H9 (cell line): Measurements from ENCODE around the gene FBXO42. TPM values are rescaled to one million over a fixed set of nuclear protein-coding genes. Genes with fewer than 3 reads are reported as not detected.

Experiments
- DNase-seq: peaks from one replicate; pipeline ENCODE4 v3.0.0-alpha.2; 2017
- H2AFZ ChIP-seq: one replicate; pipeline ENCODE4 v1.6.1; 2013; ENCODE audit warnings: mild to moderate bottlenecking, low read length, control low read depth, moderate library complexity
- H2AK5ac ChIP-seq: 2 replicates; pipeline ENCODE4 v1.6.1; 2013; ENCODE audit warnings: low read length, control low read depth, mixed read lengths; ENCODE audit not compliant: insufficient read length
- H2BK120ac ChIP-seq: one replicate; pipeline ENCODE4 v1.6.1; 2013; ENCODE audit warnings: low read depth, mild to moderate bottlenecking, low read length, control low read depth, inconsistent platforms; ENCODE audit not compliant: poor library complexity, severe bottlenecking
- H2BK12ac ChIP-seq: 2 replicates; pipeline ENCODE4 v1.6.1; 2013; ENCODE audit warnings: low read length, control low read depth, mixed read lengths, low read depth; ENCODE audit not compliant: insufficient read length
- H2BK15ac ChIP-seq: 2 replicates; pipeline ENCODE4 v1.6.1; 2013; ENCODE audit warnings: low read depth, low read length, control low read depth
- H2BK20ac ChIP-seq: one replicate; pipeline ENCODE4 v1.6.1; 2013; ENCODE audit warnings: low read depth, mild to moderate bottlenecking, low read length, control low read depth, inconsistent platforms; ENCODE audit not compliant: poor library complexity, severe bottlenecking
- H2BK5ac ChIP-seq: 2 replicates; pipeline ENCODE4 v1.6.1; 2013; ENCODE audit warnings: low read length, control low read depth, mixed read lengths; ENCODE audit not compliant: insufficient read length
- H3K14ac ChIP-seq: 2 replicates; pipeline ENCODE4 v1.6.1; 2013; ENCODE audit warnings: low read length, control low read depth; ENCODE audit not compliant: insufficient read depth
- H3K18ac ChIP-seq: 2 replicates; pipeline ENCODE4 v1.6.1; 2013; ENCODE audit warnings: low read depth, mild to moderate bottlenecking, mixed read lengths, low read length, control low read depth; ENCODE audit not compliant: insufficient read length
- H3K23ac ChIP-seq: 2 replicates; pipeline ENCODE4 v1.6.1; 2013; ENCODE audit warnings: low read length, control low read depth, mixed read lengths, low read depth; ENCODE audit not compliant: insufficient read length
- H3K23me2 ChIP-seq: 2 replicates; pipeline ENCODE4 v1.6.1; 2013; ENCODE audit warnings: low read depth, mild to moderate bottlenecking, mixed read lengths, low read length, control low read depth; ENCODE audit not compliant: insufficient read length, poor library complexity, severe bottlenecking
- H3K27ac ChIP-seq: 2 replicates; pipeline ENCODE4 v1.5.1; 2013; ENCODE audit warnings: low read length, control low read depth, mixed read lengths, low read depth; ENCODE audit not compliant: insufficient read length
- H3K27me3 ChIP-seq: 2 replicates; pipeline ENCODE4 v1.6.1; 2013; ENCODE audit warnings: low read length, control low read depth, inconsistent platforms; ENCODE audit not compliant: insufficient read depth
- H3K4ac ChIP-seq: 2 replicates; pipeline ENCODE4 v1.6.1; 2013; ENCODE audit warnings: low read depth, mild to moderate bottlenecking, control low read depth, inconsistent platforms, low read length, moderate library complexity
- H3K4me1 ChIP-seq: 2 replicates; pipeline ENCODE4 v1.6.1; 2013; ENCODE audit warnings: low read length, control low read depth, inconsistent platforms; ENCODE audit not compliant: insufficient read depth
- H3K4me2 ChIP-seq: 2 replicates; pipeline ENCODE4 v1.6.1; 2013; ENCODE audit warnings: low read length, control low read depth, mixed read lengths; ENCODE audit not compliant: insufficient read length, insufficient read depth
- H3K56ac ChIP-seq: 2 replicates; pipeline ENCODE4 v1.6.1; 2013; ENCODE audit warnings: low read depth, mild to moderate bottlenecking, mixed read lengths, low read length, control low read depth; ENCODE audit not compliant: insufficient read length
- H3K79me1 ChIP-seq: 2 replicates; pipeline ENCODE4 v1.6.1; 2013; ENCODE audit warnings: low read depth, mild to moderate bottlenecking, moderate library complexity, low read length, control low read depth, inconsistent platforms; ENCODE audit not compliant: insufficient read depth, poor library complexity, severe bottlenecking
- H3K79me2 ChIP-seq: 2 replicates; pipeline ENCODE4 v1.6.1; 2013; ENCODE audit warnings: low read length, control low read depth, inconsistent platforms; ENCODE audit not compliant: insufficient read depth
- H3K9ac ChIP-seq: 2 replicates; pipeline ENCODE4 v1.6.1; 2013; ENCODE audit warnings: low read length, control low read depth, mixed read lengths; ENCODE audit not compliant: insufficient read length; ENCODE audit errors: extremely low read depth
- H3K9me3 ChIP-seq: one replicate; pipeline ENCODE4 v1.6.1; 2013; ENCODE audit warnings: low read depth, low read length, inconsistent platforms; ENCODE audit not compliant: control insufficient read depth
- H3T11ph ChIP-seq: one replicate; pipeline ENCODE4 v1.6.1; 2013; ENCODE audit warnings: mild to moderate bottlenecking, low read length, control low read depth, inconsistent platforms
- H4K20me1 ChIP-seq: one replicate; pipeline ENCODE4 v1.6.1; 2013; ENCODE audit not compliant: control insufficient read depth, insufficient read length, insufficient read depth
- H4K5ac ChIP-seq: 2 replicates; pipeline ENCODE4 v1.6.1; 2013; ENCODE audit warnings: low read depth, mild to moderate bottlenecking, mixed read lengths, low read length, control low read depth; ENCODE audit not compliant: insufficient read length
- H4K8ac ChIP-seq: replicated peaks from 2 replicates; pipeline ENCODE4 v1.6.1; 2013; ENCODE audit warnings: low read length, control low read depth, mixed read lengths, low read depth; ENCODE audit not compliant: insufficient read length
- H4K91ac ChIP-seq: 2 replicates; pipeline ENCODE4 v1.6.1; 2013; ENCODE audit warnings: low read depth, mild to moderate bottlenecking, moderate library complexity, mixed read lengths, low read length, control low read depth; ENCODE audit not compliant: insufficient read length
- H3K27ac Mint-ChIP-seq, 3 experiments: 2 replicates in 2 of 3; 3 replicates in 1 of 3; pipeline ENCODE4 v1.8.0; 2020 to 2021; ENCODE audit warnings: mixed read lengths in 3 of 3, mild to moderate bottlenecking in 1 of 3, moderate library complexity in 1 of 3
- H3K27me3 Mint-ChIP-seq: 2 replicates; pipeline ENCODE4 v1.8.0; 2021; ENCODE audit warnings: low read depth, mild to moderate bottlenecking, moderate library complexity, mixed read lengths
- H3K36me3 Mint-ChIP-seq, 3 experiments: 2 replicates in 2 of 3; 3 replicates in 1 of 3; pipeline ENCODE4 v1.8.0; 2020 to 2021; ENCODE audit warnings: low read depth in 3 of 3, mixed read lengths in 3 of 3; ENCODE audit not compliant: insufficient read depth in 1 of 3
- H3K4me1 Mint-ChIP-seq, 2 experiments: 2 replicates each; pipeline ENCODE4 v1.8.0; 2020; ENCODE audit warnings: mixed read lengths in 2 of 2
- H3K4me3 Mint-ChIP-seq, 2 experiments: 2 replicates in 1 of 2; 3 replicates in 1 of 2; pipeline ENCODE4 v1.8.0; 2020 to 2021; ENCODE audit warnings: mild to moderate bottlenecking in 2 of 2, mixed read lengths in 2 of 2, moderate library complexity in 1 of 2
- H3K9me3 Mint-ChIP-seq, 2 experiments: 2 replicates in 1 of 2; 3 replicates in 1 of 2; pipeline ENCODE4 v1.8.0; 2020; ENCODE audit warnings: mild to moderate bottlenecking in 2 of 2, mixed read lengths in 2 of 2, moderate library complexity in 1 of 2
- CTCF ChIP-seq: fragments of 200-600 bp; sonication (generic); conservative IDR thresholded peaks from 3 replicates; pipeline ENCODE4 v1.8.0; 2021; ENCODE audit warnings: antibody characterized with exemption, mild to moderate bottlenecking
- WGBS: extraction: QIAGEN DNeasy Blood & Tissue Kit; methylation state at CpG from one replicate; pipeline ENCODE4 v1.1.7; 2013; ENCODE audit warnings: missing lambda C conversion rate, low lambda C conversion rate, mixed read lengths; ENCODE audit not compliant: insufficient read length; ENCODE audit errors: extremely low coverage; 5-methylcytosine and 5-hydroxymethylcytosine counted together
- total RNA-seq: library from RNA; stranded (reverse); gene quantifications from 2 replicates; pipeline ENCODE4 v1.2.1, GENCODE V29; 2021

The FBXO42 gene
- total RNA-seq, 1 experiment from 2014 or later, result 17.4 TPM

- Histone ChIP-seq H3K27ac (no peak overlapping the region), H3K4me1 (no peaks in the 10 kb centered on the region), H3K23ac (no peak overlapping the region), H3K23me2 (no peaks in the 10 kb centered on the region), H2AFZ (no peak overlapping the region), H3T11ph (no peak overlapping the region), H2BK20ac (no peak overlapping the region), H4K8ac (no peak overlapping the region), H3K14ac (no peak overlapping the region), H4K91ac (no peak overlapping the region), H3K18ac (no peak overlapping the region), H2BK12ac (no peak overlapping the region), H3K4ac (no peak overlapping the region), H2BK5ac (no peak overlapping the region), H3K9ac (no peak overlapping the region), H3K56ac (no peak overlapping the region), H4K5ac (no peak overlapping the region), H2BK120ac (no peak overlapping the region), H2AK5ac (no peak overlapping the region), H3K79me2 (no peaks in the 10 kb centered on the region), H2BK15ac (no peak overlapping the region), H3K9me3 (no peaks in the 10 kb centered on the region), H3K27me3 (no peaks in the 10 kb centered on the region), H4K20me1 (no peaks in the 10 kb centered on the region), H3K79me1 (no peaks in the 10 kb centered on the region), H3K4me2 (no peak overlapping the region)
- H3K4me3 Mint-ChIP-seq, result no peak overlapping the region
- DNase-seq, result no peak
- no peaks in the 10 kb centered on the region for H3K27me3 Mint-ChIP-seq
- peaks cover 0 to 2% (median 0%) of the 10 kb centered on the region in 3 experiments; a peak in 1 of 7 replicates for H3K36me3 Mint-ChIP-seq
- no peak for TF ChIP-seq CTCF
- no peaks in the 10 kb centered on the region for H3K9me3 Mint-ChIP-seq
- no peak overlapping the region; a peak in 2 of 7 replicates for H3K27ac Mint-ChIP-seq
- peaks cover 5 to 8% of the 10 kb centered on the region in 2 experiments for H3K4me1 Mint-ChIP-seq
- WGBS, result no CpG with 5 or more reads among the region's 7 CpGs
These were observed 76.7 kb downstream of the FBXO42 start for GRCh38 chr1:16275591-16275990.
